ENCODE measurements around the gene LMBR1. TPM values are rescaled to one million over a fixed set of nuclear protein-coding genes. Genes with fewer than 3 reads are reported as not detected.
"Not testable (repeated sequence)": the region's sequence is repeated elsewhere in the genome, so short reads cannot be mapped to it uniquely, and the experiment has no call there.

LMBR1 gene
- total RNA-seq, 4 donors from 2014 or later: 39.9 to 63.0 (median 59.0) TPM

DNA sequence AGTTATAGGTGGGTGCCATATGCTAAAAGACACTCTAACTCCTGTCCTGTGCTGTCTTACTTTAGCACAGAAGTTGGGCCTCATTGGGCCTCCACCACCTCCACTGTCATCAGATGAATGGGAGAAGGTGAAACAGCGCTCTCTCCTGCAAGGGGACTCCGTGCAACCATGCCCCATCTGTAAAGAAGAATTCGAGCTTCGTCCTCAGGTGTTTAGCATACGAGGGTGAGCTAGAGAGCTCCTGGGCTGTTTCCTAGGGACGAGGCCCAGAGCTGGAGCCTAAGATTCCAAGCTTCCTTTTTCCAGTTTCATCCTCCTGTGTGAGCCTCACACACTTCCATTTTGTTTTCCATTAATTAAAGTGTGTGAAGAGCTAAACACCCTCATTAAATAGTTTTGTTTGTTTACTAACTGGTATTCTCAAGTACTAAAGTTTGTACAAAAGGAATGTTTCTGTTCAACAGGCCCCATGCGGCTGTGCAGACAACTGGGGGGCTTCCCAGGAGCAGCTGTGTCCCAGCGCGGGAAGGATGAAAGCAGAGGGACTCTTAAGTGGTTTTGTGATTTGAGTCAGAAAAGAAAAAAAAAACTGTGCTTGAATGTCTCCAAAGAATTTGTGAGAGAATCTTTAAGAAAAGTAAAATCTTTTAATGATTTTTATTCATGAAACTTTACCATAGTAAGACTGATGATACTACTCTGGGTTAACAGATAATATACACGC, 238.3 kb downstream of the LMBR1 start:
- Histone ChIP-seq H3K36me3 (no peaks in the 10 kb centered on the region), H3K27ac (no peak overlapping the region), H3K27me3 (peaks cover 82% of the 10 kb centered on the region), H3K9me3 (no peaks in the 10 kb centered on the region), H3K4me3 (no peak overlapping the region), H3K4me1 (no peaks in the 10 kb centered on the region)
- WGBS, 2 donors (ENCODE audit: low coverage in 1 of 2): 76 to 79% methylated on average over 10 of the region's 10 CpGs
- no peak for ATAC-seq
- TF ChIP-seq POLR2A (IDR thresholded peaks at IDR 0.05): no peak
- no peak for TF ChIP-seq POLR2AphosphoS5 (IDR thresholded peaks at IDR 0.05)
- no peak for TF ChIP-seq EP300 (IDR thresholded peaks at IDR 0.05)
- TF ChIP-seq, protein P1, sequence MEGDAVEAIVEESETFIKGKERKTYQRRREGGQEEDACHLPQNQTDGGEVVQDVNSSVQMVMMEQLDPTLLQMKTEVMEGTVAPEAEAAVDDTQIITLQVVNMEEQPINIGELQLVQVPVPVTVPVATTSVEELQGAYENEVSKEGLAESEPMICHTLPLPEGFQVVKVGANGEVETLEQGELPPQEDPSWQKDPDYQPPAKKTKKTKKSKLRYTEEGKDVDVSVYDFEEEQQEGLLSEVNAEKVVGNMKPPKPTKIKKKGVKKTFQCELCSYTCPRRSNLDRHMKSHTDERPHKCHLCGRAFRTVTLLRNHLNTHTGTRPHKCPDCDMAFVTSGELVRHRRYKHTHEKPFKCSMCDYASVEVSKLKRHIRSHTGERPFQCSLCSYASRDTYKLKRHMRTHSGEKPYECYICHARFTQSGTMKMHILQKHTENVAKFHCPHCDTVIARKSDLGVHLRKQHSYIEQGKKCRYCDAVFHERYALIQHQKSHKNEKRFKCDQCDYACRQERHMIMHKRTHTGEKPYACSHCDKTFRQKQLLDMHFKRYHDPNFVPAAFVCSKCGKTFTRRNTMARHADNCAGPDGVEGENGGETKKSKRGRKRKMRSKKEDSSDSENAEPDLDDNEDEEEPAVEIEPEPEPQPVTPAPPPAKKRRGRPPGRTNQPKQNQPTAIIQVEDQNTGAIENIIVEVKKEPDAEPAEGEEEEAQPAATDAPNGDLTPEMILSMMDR (IDR thresholded peaks at IDR 0.05): no peak

DNA sequence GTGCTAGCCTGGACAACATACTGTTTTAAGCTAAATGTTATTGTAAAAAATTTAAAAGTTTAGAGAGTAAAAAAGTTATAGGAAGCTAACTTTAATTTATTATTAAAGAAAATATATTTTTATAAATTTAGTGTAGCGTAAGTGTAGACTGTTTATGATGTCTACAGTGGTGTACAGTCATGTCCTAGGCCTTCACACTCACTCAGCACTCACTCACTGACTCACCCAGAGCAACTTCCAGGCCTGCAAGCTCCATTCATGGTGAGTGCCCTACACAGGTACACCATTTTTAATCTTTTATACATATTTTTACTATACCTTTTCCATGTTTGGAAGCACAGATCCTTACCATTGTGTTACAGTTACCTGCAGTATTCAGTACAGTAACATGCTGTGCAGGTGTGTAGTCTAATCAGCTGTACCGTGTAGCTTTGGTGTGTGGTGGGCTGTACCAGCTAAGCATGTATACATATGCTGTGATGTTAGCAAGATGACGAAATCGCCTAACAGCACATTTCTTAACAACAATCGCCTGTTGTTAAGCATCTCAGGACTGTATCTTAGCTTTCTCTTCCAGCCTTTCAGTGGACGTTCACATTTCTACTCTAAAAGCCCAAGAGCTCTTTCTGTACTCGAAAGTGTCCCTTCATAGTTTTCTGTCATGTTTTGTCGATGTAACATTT, 240.0 kb downstream of the LMBR1 start:
- H3K27ac ChIP-seq: no peak overlapping the region
- no peaks in the 10 kb centered on the region for H3K36me3 ChIP-seq
- H3K4me3 ChIP-seq: no peak overlapping the region
- peaks cover 75% of the 10 kb centered on the region for H3K27me3 ChIP-seq
- ATAC-seq: no peak
- no peak for TF ChIP-seq EP300 (IDR thresholded peaks at IDR 0.05)
- TF ChIP-seq, protein P1 (IDR thresholded peaks at IDR 0.05): no peak
- no peak for TF ChIP-seq POLR2AphosphoS5 (IDR thresholded peaks at IDR 0.05)
- TF ChIP-seq POLR2A (IDR thresholded peaks at IDR 0.05): no peak
- no peaks in the 10 kb centered on the region for H3K4me1 ChIP-seq
- no peaks in the 10 kb centered on the region for H3K9me3 ChIP-seq
- WGBS, 2 donors (ENCODE audit: low coverage in 1 of 2): 90 to 96% methylated on average over 8 of the region's 8 CpGs

DNA sequence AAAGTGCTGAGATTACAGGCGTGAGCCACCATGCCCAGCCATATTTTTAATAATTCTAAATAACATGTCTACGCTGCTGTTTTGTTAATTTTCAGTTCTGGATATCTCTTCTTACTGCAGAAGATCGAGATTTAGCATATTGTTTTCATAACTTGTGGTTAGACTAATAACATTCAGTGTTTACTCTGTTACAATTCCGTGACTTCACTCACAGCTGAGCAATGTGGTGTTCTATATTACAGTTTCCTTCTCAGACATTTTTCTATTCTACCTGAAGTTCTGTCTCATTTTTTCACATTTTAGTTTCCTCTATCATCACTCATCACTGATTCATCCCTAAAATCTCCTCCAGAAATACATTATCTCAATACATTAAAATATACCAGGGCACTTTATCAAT, 241.5 kb downstream of the LMBR1 start:
- TF ChIP-seq POLR2A (IDR thresholded peaks at IDR 0.05): no peak
- H3K27ac ChIP-seq: no peak overlapping the region
- WGBS, 2 donors (ENCODE audit: low coverage in 1 of 2): 78 to 94% methylated on average over 3 to 4 of the region's 4 CpGs

DNA sequence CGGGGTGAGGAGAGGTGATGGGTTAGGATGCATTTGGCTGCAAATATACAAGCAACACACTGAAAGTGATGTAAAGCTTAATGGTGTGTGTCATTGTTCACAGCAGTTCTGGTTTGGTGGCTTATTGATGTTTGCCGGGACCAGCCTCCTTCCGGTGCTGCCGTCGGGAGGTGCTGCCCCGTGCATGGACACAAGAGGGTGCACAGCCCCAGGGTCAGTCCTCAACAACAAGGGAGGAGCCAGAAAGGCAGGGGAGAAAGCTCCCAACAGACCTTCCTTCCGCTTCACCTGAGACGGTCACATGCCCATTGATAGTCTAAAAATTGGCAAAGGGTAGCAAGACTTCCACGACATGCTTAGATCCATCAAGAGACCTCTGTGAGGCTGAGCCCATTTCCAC, 242.9 kb downstream of the LMBR1 start:
- WGBS, 2 donors (ENCODE audit: low coverage in 1 of 2): 50 to 73% methylated on average over 2 to 3 of the region's 9 CpGs
- peaks cover 46% of the 10 kb centered on the region for H3K27me3 ChIP-seq
- no peaks in the 10 kb centered on the region for H3K36me3 ChIP-seq
- no peaks in the 10 kb centered on the region for H3K4me1 ChIP-seq
- ATAC-seq: no peak
- H3K9me3 ChIP-seq: no peaks in the 10 kb centered on the region
- TF ChIP-seq EP300 (IDR thresholded peaks at IDR 0.05): no peak
- TF ChIP-seq POLR2A (IDR thresholded peaks at IDR 0.05): no peak
- TF ChIP-seq, protein P1 (IDR thresholded peaks at IDR 0.05): no peak
- no peak for TF ChIP-seq POLR2AphosphoS5 (IDR thresholded peaks at IDR 0.05)
- no peak overlapping the region for H3K27ac ChIP-seq
- H3K4me3 ChIP-seq: no peak overlapping the region

More for the DNA sequence above, 241.5 kb downstream of the LMBR1 start:
- Histone ChIP-seq H3K36me3 (no peaks in the 10 kb centered on the region), H3K4me3 (no peak overlapping the region), H3K4me1 (no peaks in the 10 kb centered on the region), H3K27me3 (peaks cover 59% of the 10 kb centered on the region), H3K9me3 (no peaks in the 10 kb centered on the region)
- ATAC-seq: no peak

DNA sequence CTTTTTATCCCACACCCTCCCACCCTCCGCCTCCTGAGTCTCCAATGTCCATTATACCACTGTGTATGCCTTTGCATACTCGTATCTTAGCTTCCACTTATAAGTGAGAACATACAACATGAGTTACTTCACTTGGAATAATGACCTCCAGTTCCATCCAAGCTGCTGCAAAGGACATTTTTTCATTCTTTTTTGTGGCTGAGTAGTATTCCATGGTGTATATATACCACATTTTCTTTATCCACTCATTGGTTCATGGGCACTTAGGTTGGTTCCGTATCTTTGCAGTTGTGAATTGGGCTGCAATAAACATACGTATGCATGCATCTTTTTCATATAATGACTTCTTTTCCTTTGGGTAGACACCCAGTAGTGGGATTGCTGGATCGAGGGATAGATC, 245.7 kb downstream of the LMBR1 start:
- H3K36me3 ChIP-seq, H3K9me3 ChIP-seq, H3K4me3 ChIP-seq, H3K27ac ChIP-seq, H3K4me1 ChIP-seq, ATAC-seq: not testable (repeated sequence)
- WGBS, 2 donors (ENCODE audit: low coverage in 1 of 2): 77 to 95% methylated on average over 3 to 5 of the region's 5 CpGs
- peaks cover 26% of the 10 kb centered on the region for H3K27me3 ChIP-seq

Data from gastroesophageal sphincter (tissue), 4 donors.